NCI-H82 (cell line): ENCODE results near the gene MICAL2.
A peak's percentile ranks its signal among the peaks of the same experiment; 100 is the strongest.

Experiments
- DNase-seq: peaks from one replicate; lab custom pipeline; 2025; lab: John Stamatoyannopoulos, UW

The MICAL2 gene

DNA sequence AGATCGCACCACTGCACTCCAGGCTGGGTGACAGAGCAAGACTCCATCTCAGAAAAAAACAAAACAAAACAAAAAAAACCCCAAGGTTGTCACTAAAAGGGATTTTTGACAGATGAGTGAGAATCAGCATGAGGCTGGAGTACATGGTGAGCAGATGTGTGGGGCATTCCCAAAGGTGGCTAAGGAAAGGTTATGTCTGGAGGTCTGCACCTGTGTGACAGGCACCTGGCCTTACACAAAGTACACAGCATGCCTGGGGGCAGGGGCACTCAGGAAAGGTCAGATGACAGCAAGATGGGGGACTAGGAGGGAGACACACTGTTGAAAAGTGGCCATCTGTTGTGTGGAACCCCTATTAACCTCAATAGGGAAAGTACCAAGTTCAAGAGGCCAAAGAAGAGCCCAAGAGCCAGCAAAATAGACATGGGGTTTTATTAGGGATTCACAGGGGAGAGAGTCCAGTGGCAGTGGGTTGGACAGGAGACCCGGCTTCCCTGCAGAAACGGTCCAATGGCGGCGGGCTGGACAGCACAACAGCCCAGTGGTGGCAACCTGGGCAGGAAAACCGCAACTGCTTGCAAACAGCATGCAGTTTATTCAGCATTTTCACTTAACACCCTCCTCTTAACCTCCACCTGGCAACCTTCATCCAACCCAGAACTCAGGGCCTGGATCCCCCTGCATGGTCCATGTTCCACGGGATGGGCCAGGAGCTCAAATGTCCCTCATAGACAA lies 101.1 kb downstream of the MICAL2 start:
- no peak for DNase-seq

- DNase-seq, result no peak
Observed at GRCh38 chr11:12212174-12212820, 101.9 kb downstream of the MICAL2 start.

DNA sequence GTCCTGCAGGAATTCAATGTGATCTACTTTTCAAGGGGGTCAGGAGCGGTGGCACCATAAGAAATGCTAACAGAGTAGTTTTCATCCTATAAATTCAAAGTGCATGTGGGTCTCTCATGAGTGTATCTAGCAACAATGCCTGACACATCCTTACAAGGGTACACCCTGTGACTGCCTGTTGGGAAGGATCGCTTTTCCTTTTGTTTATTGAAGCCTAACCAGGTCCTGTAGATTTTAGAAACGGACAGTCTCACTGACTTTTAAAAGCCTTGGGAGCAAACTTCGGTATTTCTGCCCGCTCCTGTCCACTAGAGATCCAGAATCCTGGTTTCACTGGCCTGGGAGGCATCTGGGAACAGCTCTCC lies 102.4 kb downstream of the MICAL2 start:
- DNase-seq, result no peak

GRCh38 chr11:12213883-12214282 lies 103.5 kb downstream of the MICAL2 start:
- DNase-seq, result no peak

- no peak for DNase-seq
Observed at GRCh38 chr11:12214751-12215150, 104.4 kb downstream of the MICAL2 start.

GRCh38 chr11:12215181-12215593 lies 104.8 kb downstream of the MICAL2 start:
- no peak for DNase-seq

DNA sequence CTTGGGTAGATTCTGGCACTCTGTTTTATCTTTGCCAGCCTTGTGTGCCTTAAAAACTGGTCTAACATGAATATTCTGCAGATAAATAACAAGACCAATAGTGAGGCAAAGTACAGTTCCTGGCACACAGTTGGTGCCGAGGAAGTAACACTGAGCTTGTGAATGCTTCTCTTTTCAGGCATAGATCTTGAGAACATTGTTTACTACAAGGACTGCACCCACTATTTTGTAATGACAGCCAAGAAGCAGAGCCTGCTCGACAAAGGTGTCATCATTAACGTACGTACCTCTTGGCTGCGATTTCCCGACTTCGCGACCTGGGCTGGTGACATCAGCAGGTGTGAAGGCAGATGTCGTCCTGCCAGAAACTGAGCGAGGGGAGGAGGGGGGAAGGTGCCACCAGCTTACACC lies 105.7 kb downstream of the MICAL2 start:
- DNase-seq, result no peak

GRCh38 chr11:12216671-12217374 lies 106.4 kb downstream of the MICAL2 start:
- DNase-seq, result no peak

DNA sequence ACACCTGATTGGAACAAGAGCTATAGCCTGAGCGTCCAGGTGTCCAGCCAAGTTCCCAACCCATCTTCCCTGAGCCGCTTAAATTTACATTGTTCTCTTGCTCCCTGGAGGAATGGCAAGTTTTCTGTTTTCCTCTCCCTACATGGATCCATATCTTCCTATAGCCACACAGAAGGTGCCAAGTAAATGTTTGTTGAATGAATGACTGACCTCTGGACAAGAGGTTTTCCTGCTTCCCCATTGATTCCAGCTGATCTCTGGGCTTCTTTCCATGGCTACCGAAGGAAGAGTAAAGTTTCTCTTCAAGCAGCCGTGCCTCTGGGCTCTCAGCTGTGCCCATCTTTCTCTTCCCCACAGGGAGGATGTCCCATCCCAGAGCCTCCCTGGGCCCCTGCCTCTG lies 107.5 kb downstream of the MICAL2 start:
- DNase-seq, result no peak

DNA sequence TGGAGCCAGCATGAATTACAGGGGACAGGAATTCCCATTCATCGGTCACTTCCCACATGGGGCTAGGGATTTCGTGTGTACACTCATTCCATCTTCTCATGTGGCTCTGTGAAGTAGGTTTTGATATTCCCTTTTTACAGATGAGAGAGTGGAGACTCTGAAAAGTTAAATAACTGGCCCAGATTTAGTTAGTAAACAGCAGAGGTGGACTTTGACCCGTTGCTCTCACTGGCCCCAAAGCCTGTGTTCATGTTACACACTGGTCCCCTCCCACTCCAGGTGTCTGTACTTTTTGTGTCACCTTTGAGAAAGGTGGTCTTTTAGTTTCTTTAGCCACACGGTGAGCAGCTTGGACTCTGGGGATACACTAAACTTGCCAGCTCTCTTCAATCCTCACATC lies 108.5 kb downstream of the MICAL2 start:
- DNase-seq, result no peak

GRCh38 chr11:12219757-12220156 lies 109.4 kb downstream of the MICAL2 start:
- no peak for DNase-seq

- DNase-seq, result peak; percentile 26
Observed at GRCh38 chr11:12220305-12220704, 109.9 kb downstream of the MICAL2 start.

GRCh38 chr11:12221051-12221535 lies 110.7 kb downstream of the MICAL2 start:
- peak; percentile 93 for DNase-seq

- peak; percentile 79 for DNase-seq
Observed at GRCh38 chr11:12222055-12222792, 111.8 kb downstream of the MICAL2 start.

- peak; percentile 88 for DNase-seq
Observed at GRCh38 chr11:12223771-12224536, 113.6 kb downstream of the MICAL2 start.

DNA sequence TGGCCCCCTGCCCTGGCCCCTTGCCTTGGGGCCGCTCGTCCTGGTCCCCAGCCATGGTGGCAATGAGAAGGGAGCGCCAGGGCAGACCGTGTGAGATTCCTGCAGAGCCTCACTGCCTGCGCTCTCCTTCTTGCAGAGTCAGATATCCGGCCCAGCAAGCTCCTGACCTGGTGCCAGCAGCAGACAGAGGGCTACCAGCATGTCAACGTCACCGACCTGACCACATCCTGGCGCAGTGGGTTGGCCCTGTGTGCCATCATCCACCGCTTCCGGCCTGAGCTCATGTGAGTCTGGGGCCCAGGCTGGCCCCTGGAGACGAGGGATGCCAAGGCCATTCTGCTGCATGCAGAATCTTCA lies 114.1 kb downstream of the MICAL2 start:
- DNase-seq, result no peak

DNA sequence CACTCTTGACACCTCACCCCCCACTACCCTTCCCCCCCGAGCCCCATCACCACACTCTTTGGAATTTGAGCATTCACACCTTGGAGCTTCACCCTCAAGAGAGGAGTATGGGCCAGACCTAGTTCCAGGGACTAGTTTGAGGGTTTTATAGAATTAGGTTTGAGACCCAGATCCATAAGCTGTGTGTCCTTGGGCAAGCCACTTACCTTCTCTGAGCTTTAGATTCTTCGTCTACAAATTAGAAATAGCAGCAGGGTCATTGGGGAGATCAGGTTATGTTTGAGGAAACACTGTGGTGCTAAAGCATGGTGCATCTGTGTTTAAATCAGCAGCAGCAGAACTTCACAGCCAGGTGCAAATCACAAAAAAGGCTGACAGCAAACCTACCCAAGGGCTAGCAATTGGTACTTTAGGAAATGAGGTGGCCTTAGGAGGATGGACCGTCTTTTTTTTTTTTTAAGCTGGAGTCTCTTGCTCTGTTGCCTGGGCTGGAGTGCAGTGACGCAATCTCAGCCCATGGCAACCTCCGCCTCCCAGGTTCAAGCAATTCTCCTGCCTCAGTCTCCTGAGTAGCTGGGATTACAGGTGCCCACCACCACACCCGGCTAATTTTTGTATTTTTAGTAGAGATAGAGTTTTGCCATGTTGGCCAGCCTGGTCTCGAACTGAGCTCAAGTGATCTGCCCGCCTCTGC lies 114.8 kb downstream of the MICAL2 start:
- no peak for DNase-seq

- no peak for DNase-seq
Observed at GRCh38 chr11:12226093-12226492, 115.7 kb downstream of the MICAL2 start.

- no peak for DNase-seq
Observed at GRCh38 chr11:12229450-12230229, 119.2 kb downstream of the MICAL2 start.

DNA sequence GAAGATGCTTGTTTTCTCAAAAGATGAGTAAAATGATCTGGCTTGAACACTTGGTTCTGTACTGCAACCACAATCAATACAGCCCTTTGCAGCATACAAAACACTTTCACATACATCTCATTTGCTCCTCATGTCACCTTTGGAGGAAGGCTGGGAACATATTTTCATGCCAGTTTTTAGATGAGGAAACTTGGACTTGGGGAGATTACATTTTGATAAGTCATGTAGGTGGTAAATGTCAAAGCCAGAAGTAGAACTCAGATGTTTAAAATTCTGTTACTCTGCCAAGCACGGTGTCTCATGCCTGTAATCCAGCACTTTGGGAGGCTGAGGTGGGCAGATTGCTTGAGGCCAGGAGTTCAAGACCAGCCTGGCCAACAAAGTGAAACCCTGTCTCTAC lies 121.8 kb downstream of the MICAL2 start:
- DNase-seq, result no peak
